Measurements from ENCODE around the gene SIAH1. TPM values are rescaled to one million over a fixed set of nuclear protein-coding genes. Genes with fewer than 3 reads are reported as not detected.

SIAH1 gene
- polyA plus RNA-seq, 1 donor from 2014 or later, result 96.6 TPM

- H4K20me1 ChIP-seq (ENCODE audit: insufficient read depth), result peaks cover 50% of the 10 kb centered on the region
- H3K9me3 ChIP-seq (ENCODE audit: low read length), result no peaks in the 10 kb centered on the region
- no peak overlapping the region for H3K27ac ChIP-seq (ENCODE audit: low read length)
Observed at GRCh38 chr16:48365025-48365600, 20.1 kb downstream of the SIAH1 start.

GRCh38 chr16:48361540-48362144 lies 23.6 kb downstream of the SIAH1 start:
- Histone ChIP-seq H3K79me2 (replicated peaks; ENCODE audit: insufficient read depth, low read length) (peaks cover 91% of the 10 kb centered on the region), H3K27me3 (ENCODE audit: insufficient read depth, low read depth, low read length) (no peaks in the 10 kb centered on the region), H2AFZ (ENCODE audit: low read depth, low read length) (no peak overlapping the region), H3K4me3 (ENCODE audit: low read length) (no peak overlapping the region), H4K20me1 (ENCODE audit: insufficient read depth) (peaks cover 33% of the 10 kb centered on the region), H3K9ac (ENCODE audit: low read length) (no peak overlapping the region), H3K9me2 (ENCODE audit: insufficient read depth, low read length) (no peaks in the 10 kb centered on the region), H3K36me3 (ENCODE audit: insufficient read depth, low read length) (peaks cover 5% of the 10 kb centered on the region), H3K4me2 (ENCODE audit: low read length) (no peak overlapping the region), H3F3A (ENCODE audit: insufficient read depth, low read length, poor library complexity, severe bottlenecking) (no peaks in the 10 kb centered on the region), H3K27ac (ENCODE audit: low read length) (no peak overlapping the region), H3K9me3 (ENCODE audit: low read length) (no peaks in the 10 kb centered on the region)
- TF ChIP-seq RAD21 (conservative IDR thresholded peaks at IDR 0.05) (no peak), EZH2 (IDR thresholded peaks at IDR 0.05; ENCODE audit: borderline replicate concordance, insufficient read depth, low read length, poor library complexity, severe bottlenecking) (no peak), CTCF (IDR thresholded peaks at IDR 0.05; ENCODE audit: poor library complexity, severe bottlenecking) (no peak), SMC3 (conservative IDR thresholded peaks at IDR 0.05; ENCODE audit: poor library complexity) (no peak)

More at GRCh38 chr16:48365025-48365600, 20.1 kb downstream of the SIAH1 start:
- no peak overlapping the region for H3K9ac ChIP-seq (ENCODE audit: low read length)
- no peaks in the 10 kb centered on the region for H3F3A ChIP-seq (ENCODE audit: insufficient read depth, low read length, poor library complexity, severe bottlenecking)
- peaks cover 97% of the 10 kb centered on the region for H3K79me2 ChIP-seq (replicated peaks; ENCODE audit: insufficient read depth, low read length)
- peaks cover 5% of the 10 kb centered on the region for H3K36me3 ChIP-seq (ENCODE audit: insufficient read depth, low read length)
- peak overlapping the region; percentile 59 for H3K4me3 ChIP-seq (ENCODE audit: low read length)
- H3K4me2 ChIP-seq (ENCODE audit: low read length), result peak overlapping the region; percentile 27
- no peak overlapping the region for H2AFZ ChIP-seq (ENCODE audit: low read depth, low read length)
- no peak for TF ChIP-seq EZH2 (IDR thresholded peaks at IDR 0.05; ENCODE audit: borderline replicate concordance, insufficient read depth, low read length, poor library complexity, severe bottlenecking)
- no peak for TF ChIP-seq CTCF (IDR thresholded peaks at IDR 0.05; ENCODE audit: poor library complexity, severe bottlenecking)
- no peak for TF ChIP-seq RAD21 (conservative IDR thresholded peaks at IDR 0.05)
- no peak for TF ChIP-seq REST (IDR thresholded peaks at IDR 0.05; ENCODE audit: borderline replicate concordance)
- no peak for TF ChIP-seq SMC3 (conservative IDR thresholded peaks at IDR 0.05; ENCODE audit: poor library complexity)
- TF ChIP-seq MXI1 (conservative IDR thresholded peaks at IDR 0.05; ENCODE audit: poor library complexity, severe bottlenecking), result no peak
- TF ChIP-seq EP300 (conservative IDR thresholded peaks at IDR 0.05; ENCODE audit: poor library complexity, severe bottlenecking), result no peak
- TF ChIP-seq POLR2AphosphoS5 (IDR thresholded peaks at IDR 0.05), result no peak
- TF ChIP-seq TAF1 (IDR thresholded peaks at IDR 0.05; ENCODE audit: low read depth), result no peak
- H3K9me2 ChIP-seq (ENCODE audit: insufficient read depth, low read length), result no peaks in the 10 kb centered on the region
- no peaks in the 10 kb centered on the region for H3K27me3 ChIP-seq (ENCODE audit: insufficient read depth, low read depth, low read length)

Measured in neural cell (in vitro differentiated cells).